Stimulated activated CD8-positive, alpha-beta memory T cell treated with anti-CD3 and anti-CD28 coated beads, Interleukin-15, amount 100 ng/mL, for 1 hour (primary cell): ENCODE measurements around the gene NLE1.
"Not testable (repeated sequence)": the region's sequence is repeated elsewhere in the genome, so short reads cannot be mapped to it uniquely, and the experiment has no call there.

Source experiments
- DNase-seq: peaks from one replicate; pipeline ENCODE4 v3.0.0-alpha.2; 2020; ENCODE audit warnings: low read depth

NLE1 gene

GRCh38 chr17:35127751-35128514, 14.2 kb downstream of the NLE1 start:
- DNase-seq: no peak

- DNase-seq: no peak
Observed at GRCh38 chr17:35121315-35121714, 20.8 kb downstream of the NLE1 start, which contains the start of gene FNDC8. Gene FNDC8, plus strand, starts transcription at chr17:35121615. Its CDS starts 79 bp downstream, at chr17:35121694.

- DNase-seq: peak; percentile 47
Observed at GRCh38 chr17:35119370-35120165, 22.5 kb downstream of the NLE1 start, which contains the start of gene RAD51D. Gene RAD51D, minus strand, starts transcription at chr17:35119860. Its CDS starts 247 bp downstream, at chr17:35119613.

GRCh38 chr17:35117984-35118383, 24.1 kb downstream of the NLE1 start:
- no peak for DNase-seq

- DNase-seq: no peak
Observed at GRCh38 chr17:35116845-35117244, 25.3 kb downstream of the NLE1 start.

GRCh38 chr17:35110791-35111190, 31.3 kb downstream of the NLE1 start:
- DNase-seq: not testable (repeated sequence)

- DNase-seq: no peak
Observed at GRCh38 chr17:35104844-35105450, 37.2 kb downstream of the NLE1 start.

- no peak for DNase-seq
Observed at GRCh38 chr17:35103271-35103670, 38.8 kb downstream of the NLE1 start.

GRCh38 chr17:35101725-35102124, 40.4 kb downstream of the NLE1 start:
- DNase-seq: no peak

GRCh38 chr17:35101036-35101435, 41.1 kb downstream of the NLE1 start:
- no peak for DNase-seq

GRCh38 chr17:35099908-35100307, 42.2 kb downstream of the NLE1 start:
- DNase-seq: no peak

- DNase-seq: no peak
Observed at GRCh38 chr17:35097776-35098175, 44.3 kb downstream of the NLE1 start.

GRCh38 chr17:35095741-35096140, 46.4 kb downstream of the NLE1 start:
- no peak for DNase-seq

GRCh38 chr17:35094902-35095301, 47.2 kb downstream of the NLE1 start:
- no peak for DNase-seq

- DNase-seq: not testable (repeated sequence)
Observed at GRCh38 chr17:35090707-35091106, 51.4 kb downstream of the NLE1 start.

GRCh38 chr17:35089586-35090296, 52.4 kb downstream of the NLE1 start:
- peak; percentile 3 for DNase-seq

GRCh38 chr17:35088881-35089585, 53.1 kb downstream of the NLE1 start:
- peak; percentile 77 for DNase-seq

- no peak for DNase-seq
Observed at GRCh38 chr17:35088356-35088880, 53.7 kb downstream of the NLE1 start.

- DNase-seq: no peak
Observed at GRCh38 chr17:35087731-35088355, 54.3 kb downstream of the NLE1 start.

GRCh38 chr17:35086931-35087573, 55.1 kb downstream of the NLE1 start:
- no peak for DNase-seq
